ENCODE results near the gene JUNB. TPM values are rescaled to one million over a fixed set of nuclear protein-coding genes. Genes with fewer than 3 reads are reported as not detected.

The JUNB gene
- total and polyA plus RNA-seq, 2 of the 13 experiments (the other 11 are each of a cell fraction or from before 2014, with no cell fraction given), result 7.7 to 8.2 TPM

DNA sequence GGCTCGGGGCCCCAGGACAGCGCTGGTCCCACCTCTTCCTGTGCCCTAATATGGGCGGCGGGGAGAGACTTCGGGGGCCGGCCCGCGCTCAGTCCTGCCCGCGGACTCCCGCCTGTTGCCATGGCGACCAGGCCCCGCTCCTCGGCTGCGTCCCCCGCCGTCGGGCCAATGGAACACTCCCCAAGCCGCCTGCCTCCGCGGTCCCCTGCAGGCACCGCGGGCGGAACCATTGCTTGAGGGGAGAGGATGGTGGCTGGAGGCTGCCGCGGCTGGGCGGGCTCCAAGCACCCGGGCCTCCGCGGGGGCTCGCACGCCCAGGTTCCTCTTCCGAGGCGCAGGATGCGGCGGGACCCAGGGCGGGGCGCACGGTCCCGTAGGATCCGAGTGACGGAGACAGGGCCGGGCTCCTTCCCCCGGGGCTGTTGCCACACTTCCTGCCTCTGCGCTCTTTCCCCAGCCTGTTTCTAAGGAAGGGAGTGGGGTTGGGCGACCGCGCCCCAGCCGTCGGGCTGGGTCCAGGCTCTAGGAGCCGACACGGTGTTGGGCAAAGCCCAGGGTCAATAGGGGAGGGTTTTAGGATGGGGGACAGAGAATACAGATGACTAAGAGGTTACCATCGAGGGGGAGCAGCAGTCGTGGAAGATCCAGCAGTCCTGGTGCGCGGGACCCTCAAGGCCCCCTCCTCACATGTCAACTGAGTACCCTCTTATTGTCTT lies 1.2 kb upstream of the JUNB start (continued):
- no peak for TF ChIP-seq ZNF577 (CRISPR knock-in tag; IDR thresholded peaks at IDR 0.05; ENCODE audit: borderline replicate concordance, low read depth)
- TF ChIP-seq NCOA1 (CRISPR knock-in tag; IDR thresholded peaks at IDR 0.05), result no peak
- no peak for TF ChIP-seq ZNF879 (CRISPR knock-in tag; IDR thresholded peaks at IDR 0.05)
- TF ChIP-seq ZNF138 (CRISPR knock-in tag; IDR thresholded peaks at IDR 0.05; ENCODE audit: low read depth), result no peak
- no peak; the same call in 1 of the 2 replicates for TF ChIP-seq IRF2 (CRISPR knock-in tag; IDR thresholded peaks at IDR 0.05)
- TF ChIP-seq ARNTL (CRISPR knock-in tag; IDR thresholded peaks at IDR 0.05), result no peak
- TF ChIP-seq FOXO1 (CRISPR knock-in tag; IDR thresholded peaks at IDR 0.05), result 0 out of 2 replicates have a peak, but pooled peaks have one; percentile 37
- TF ChIP-seq SP1 (IDR thresholded peaks at IDR 0.05), result no peak
- TF ChIP-seq SP1 (CRISPR knock-in tag; IDR thresholded peaks at IDR 0.05), result peak; percentile 26; the same call in 1 of the 2 replicates
- no peak for TF ChIP-seq ZNF12 (CRISPR knock-in tag; IDR thresholded peaks at IDR 0.05)
- peak; percentile 98 for TF ChIP-seq ZNF777 (CRISPR knock-in tag; IDR thresholded peaks at IDR 0.05)
- TF ChIP-seq NR0B2 (CRISPR knock-in tag; IDR thresholded peaks at IDR 0.05), result no peak
- TF ChIP-seq ZNF790 (CRISPR knock-in tag; IDR thresholded peaks at IDR 0.05; ENCODE audit: borderline replicate concordance), result 0 out of 2 replicates have a peak, but pooled peaks have one; percentile 57
- TF ChIP-seq ZUFSP (CRISPR knock-in tag; IDR thresholded peaks at IDR 0.05; ENCODE audit: borderline replicate concordance), result no peak
- no peak for TF ChIP-seq FOXP4 (CRISPR knock-in tag; IDR thresholded peaks at IDR 0.05)
- TF ChIP-seq ZNF670 (CRISPR knock-in tag; IDR thresholded peaks at IDR 0.05; ENCODE audit: borderline replicate concordance), result no peak
- no peak for TF ChIP-seq HOXA7 (CRISPR knock-in tag; IDR thresholded peaks at IDR 0.05)
- TF ChIP-seq MLX (CRISPR knock-in tag; IDR thresholded peaks at IDR 0.05), result no peak
- no peak for TF ChIP-seq ZNF143 (CRISPR knock-in tag; IDR thresholded peaks at IDR 0.05)
- no peak for TF ChIP-seq MIER2 (CRISPR knock-in tag; IDR thresholded peaks at IDR 0.05)
- 0 out of 2 replicates have a peak, but pooled peaks have one; percentile 38 for TF ChIP-seq NAIF1 (CRISPR knock-in tag; IDR thresholded peaks at IDR 0.05; ENCODE audit: borderline replicate concordance)
- TF ChIP-seq, protein P1, sequence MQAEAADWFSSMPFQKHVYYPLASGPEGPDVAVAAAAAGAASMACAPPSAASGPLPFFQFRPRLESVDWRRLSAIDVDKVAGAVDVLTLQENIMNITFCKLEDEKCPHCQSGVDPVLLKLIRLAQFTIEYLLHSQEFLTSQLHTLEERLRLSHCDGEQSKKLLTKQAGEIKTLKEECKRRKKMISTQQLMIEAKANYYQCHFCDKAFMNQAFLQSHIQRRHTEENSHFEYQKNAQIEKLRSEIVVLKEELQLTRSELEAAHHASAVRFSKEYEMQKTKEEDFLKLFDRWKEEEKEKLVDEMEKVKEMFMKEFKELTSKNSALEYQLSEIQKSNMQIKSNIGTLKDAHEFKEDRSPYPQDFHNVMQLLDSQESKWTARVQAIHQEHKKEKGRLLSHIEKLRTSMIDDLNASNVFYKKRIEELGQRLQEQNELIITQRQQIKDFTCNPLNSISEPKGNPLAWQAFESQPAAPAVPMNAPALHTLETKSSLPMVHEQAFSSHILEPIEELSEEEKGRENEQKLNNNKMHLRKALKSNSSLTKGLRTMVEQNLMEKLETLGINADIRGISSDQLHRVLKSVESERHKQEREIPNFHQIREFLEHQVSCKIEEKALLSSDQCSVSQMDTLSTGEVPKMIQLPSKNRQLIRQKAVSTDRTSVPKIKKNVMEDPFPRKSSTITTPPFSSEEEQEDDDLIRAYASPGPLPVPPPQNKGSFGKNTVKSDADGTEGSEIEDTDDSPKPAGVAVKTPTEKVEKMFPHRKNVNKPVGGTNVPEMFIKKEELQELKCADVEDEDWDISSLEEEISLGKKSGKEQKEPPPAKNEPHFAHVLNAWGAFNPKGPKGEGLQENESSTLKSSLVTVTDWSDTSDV (CRISPR knock-in tag; IDR thresholded peaks at IDR 0.05), result 0 out of 2 replicates have a peak, but pooled peaks have one; percentile 74
- no peak for TF ChIP-seq TBX3 (IDR thresholded peaks at IDR 0.05; ENCODE audit: borderline replicate concordance)
- TF ChIP-seq KLF13 (CRISPR knock-in tag; IDR thresholded peaks at IDR 0.05), result no peak

Data from HepG2 (cell line).